Peyer's patch (tissue), 4 donors: ENCODE data around the gene MFSD1. TPM values are rescaled to one million over a fixed set of nuclear protein-coding genes. Genes with fewer than 3 reads are reported as not detected.

Experiments used
- DNase-seq, 3 donors: peaks; one replicate each; pipeline ENCODE4 v3.0.0-alpha.2; 2017 to 2019
- H3K27ac ChIP-seq, 4 donors: fragments of 200-600 bp; sonication (generic); one replicate each; pipeline ENCODE4 v1.5.1; 2016 to 2019
- H3K27me3 ChIP-seq, 2 donors: fragments of 200-600 bp; sonication (generic); one replicate each; pipeline ENCODE4 v1.5.1; 2019
- H3K36me3 ChIP-seq, 3 donors: fragments of 200-600 bp; sonication (generic); one replicate each; pipeline ENCODE4 v1.5.1; 2016 to 2019
- H3K4me1 ChIP-seq, 4 donors: fragments of 200-600 bp; sonication (generic); one replicate each; pipeline ENCODE4 v1.5.1; 2016 to 2019
- H3K4me3 ChIP-seq, 4 donors: fragments of 200-600 bp; sonication (generic); 1 replicate in 3 of 4; 2 replicates in 1 of 4; pipeline ENCODE4 v1.5.1; 2016 to 2019; ENCODE audit warnings: mild to moderate bottlenecking in 1 of 4
- H3K9me3 ChIP-seq, 4 donors: fragments of 200-600 bp; sonication (generic); one replicate each; pipeline ENCODE4 v1.5.1; 2016 to 2019; ENCODE audit warnings: mild to moderate bottlenecking in 1 of 4
- POLR2A ChIP-seq, 2 donors: fragments of 450-650 bp; IDR thresholded peaks; one replicate each; pipeline ENCODE4 v1.5.1; 2017; ENCODE audit warnings: antibody characterized with exemption in 2 of 2, mild to moderate bottlenecking in 2 of 2, moderate library complexity in 2 of 2
- total RNA-seq, 4 donors: library from RNA; depleted of rRNA; stranded (reverse); fragments of >200 nt; gene quantifications; one replicate each; pipeline ENCODE4 v1.1.0, GENCODE V29; 2016
- TF ChIP-seq, protein P1 (sequence below), 6 experiments: fragments of 450-650 bp in 4 of 6; fragments of 200-600 bp in 2 of 6; sonication (generic) in 1 of 6; IDR thresholded peaks; one replicate each; pipeline ENCODE4 v1.5.1; 2017 to 2019; ENCODE audit warnings: antibody characterized with exemption in 6 of 6, mild to moderate bottlenecking in 3 of 6, moderate library complexity in 1 of 6

The MFSD1 gene
- total RNA-seq, 4 donors from 2014 or later: 14.9 to 48.0 (median 42.6) TPM

DNA sequence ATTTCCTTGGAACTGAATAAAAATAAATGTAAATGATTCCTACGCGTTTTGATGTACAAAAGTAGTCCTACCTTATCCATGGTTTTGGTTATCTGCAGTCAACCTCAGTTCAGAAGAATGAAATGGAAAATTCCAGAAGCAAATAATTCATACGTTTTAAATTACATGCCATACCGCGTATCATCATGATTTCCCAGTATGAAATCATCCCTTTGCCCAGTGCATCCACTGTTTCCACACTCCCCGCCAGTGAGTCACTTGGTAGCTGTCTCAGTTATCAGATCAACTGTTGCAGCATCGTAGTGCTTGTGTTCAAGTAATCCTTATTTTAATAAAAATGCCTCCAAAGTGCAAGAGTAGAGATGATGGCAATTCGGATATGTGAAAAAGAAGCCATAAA lies 9.1 kb upstream of the MFSD1 start:
- TF ChIP-seq, protein P1, sequence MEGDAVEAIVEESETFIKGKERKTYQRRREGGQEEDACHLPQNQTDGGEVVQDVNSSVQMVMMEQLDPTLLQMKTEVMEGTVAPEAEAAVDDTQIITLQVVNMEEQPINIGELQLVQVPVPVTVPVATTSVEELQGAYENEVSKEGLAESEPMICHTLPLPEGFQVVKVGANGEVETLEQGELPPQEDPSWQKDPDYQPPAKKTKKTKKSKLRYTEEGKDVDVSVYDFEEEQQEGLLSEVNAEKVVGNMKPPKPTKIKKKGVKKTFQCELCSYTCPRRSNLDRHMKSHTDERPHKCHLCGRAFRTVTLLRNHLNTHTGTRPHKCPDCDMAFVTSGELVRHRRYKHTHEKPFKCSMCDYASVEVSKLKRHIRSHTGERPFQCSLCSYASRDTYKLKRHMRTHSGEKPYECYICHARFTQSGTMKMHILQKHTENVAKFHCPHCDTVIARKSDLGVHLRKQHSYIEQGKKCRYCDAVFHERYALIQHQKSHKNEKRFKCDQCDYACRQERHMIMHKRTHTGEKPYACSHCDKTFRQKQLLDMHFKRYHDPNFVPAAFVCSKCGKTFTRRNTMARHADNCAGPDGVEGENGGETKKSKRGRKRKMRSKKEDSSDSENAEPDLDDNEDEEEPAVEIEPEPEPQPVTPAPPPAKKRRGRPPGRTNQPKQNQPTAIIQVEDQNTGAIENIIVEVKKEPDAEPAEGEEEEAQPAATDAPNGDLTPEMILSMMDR (IDR thresholded peaks at IDR 0.05): no peak
- TF ChIP-seq POLR2A (IDR thresholded peaks at IDR 0.05): no peak
- H3K36me3 ChIP-seq: no peaks in the 10 kb centered on the region
- H3K4me3 ChIP-seq: no peak overlapping the region
- H3K9me3 ChIP-seq: no peaks in the 10 kb centered on the region
- DNase-seq: no peak
- no peaks in the 10 kb centered on the region for H3K27me3 ChIP-seq
- peaks cover 0 to 8% (median 0%) of the 10 kb centered on the region in 4 donors for H3K4me1 ChIP-seq
- no peak overlapping the region for H3K27ac ChIP-seq

GRCh38 chr3:158794206-158794605 lies 7.6 kb upstream of the MFSD1 start:
- Histone ChIP-seq H3K36me3 (no peaks in the 10 kb centered on the region), H3K4me1 (peaks cover 0 to 8% (median 0%) of the 10 kb centered on the region in 4 donors), H3K4me3 (no peak overlapping the region), H3K27ac (no peak overlapping the region), H3K9me3 (no peaks in the 10 kb centered on the region), H3K27me3 (no peaks in the 10 kb centered on the region)
- no peak for TF ChIP-seq POLR2A (IDR thresholded peaks at IDR 0.05)
- TF ChIP-seq, protein P1 (IDR thresholded peaks at IDR 0.05): no peak
- DNase-seq: no peak

GRCh38 chr3:158794936-158795518 lies 6.8 kb upstream of the MFSD1 start:
- Histone ChIP-seq H3K27ac (no peak overlapping the region), H3K4me1 (peaks cover 0 to 8% (median 0%) of the 10 kb centered on the region in 4 donors), H3K27me3 (no peaks in the 10 kb centered on the region), H3K9me3 (no peaks in the 10 kb centered on the region), H3K36me3 (no peaks in the 10 kb centered on the region), H3K4me3 (no peak overlapping the region)
- no peak for TF ChIP-seq POLR2A (IDR thresholded peaks at IDR 0.05)
- TF ChIP-seq, protein P1 (IDR thresholded peaks at IDR 0.05): peak in 5 of 6 experiments; percentile 23 to 61 (median 56)
- DNase-seq: no peak

DNA sequence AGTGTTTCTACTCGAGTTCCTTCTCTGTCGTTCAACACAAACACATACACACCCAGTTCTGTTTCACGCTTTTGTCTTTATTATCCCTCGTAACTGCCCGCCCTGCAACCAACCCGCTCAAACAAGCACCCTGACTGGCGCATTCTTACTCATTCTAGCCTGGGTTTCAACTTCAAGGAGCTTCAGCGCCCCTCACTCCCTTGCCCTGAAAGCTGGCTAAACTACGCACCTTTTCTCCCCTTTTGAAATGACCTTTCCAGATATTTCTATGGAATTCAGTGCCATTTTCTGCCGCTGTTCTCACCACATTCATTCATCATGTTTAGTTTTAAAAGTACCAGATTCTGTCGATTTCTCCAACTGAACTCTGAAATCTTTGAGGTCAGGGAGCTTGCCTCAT lies 653 bp upstream of the MFSD1 start:
- Histone ChIP-seq H3K27ac (peak overlapping the region; percentile 71 to 84 (median 81)), H3K4me1 (peaks cover 0 to 10% (median 0%) of the 10 kb centered on the region in 4 donors), H3K27me3 (no peaks in the 10 kb centered on the region), H3K9me3 (no peaks in the 10 kb centered on the region), H3K36me3 (no peaks in the 10 kb centered on the region), H3K4me3 (peak overlapping the region; percentile 76 to 87 (median 83))
- DNase-seq: peak in 1 of 3 donors; percentile 50
- TF ChIP-seq, protein P1 (IDR thresholded peaks at IDR 0.05): no peak
- TF ChIP-seq POLR2A (IDR thresholded peaks at IDR 0.05): no peak

GRCh38 chr3:158802409-158803268 lies 785 bp downstream of the MFSD1 start:
- DNase-seq: peak in 2 of 3 donors; percentile 49 to 58
- H3K9me3 ChIP-seq: no peaks in the 10 kb centered on the region
- peak overlapping the region; percentile 71 to 84 (median 81) for H3K27ac ChIP-seq
- peak overlapping the region; percentile 76 to 87 (median 83) for H3K4me3 ChIP-seq
- H3K4me1 ChIP-seq: peaks cover 0 to 10% (median 0%) of the 10 kb centered on the region in 4 donors
- H3K27me3 ChIP-seq: no peaks in the 10 kb centered on the region
- H3K36me3 ChIP-seq: peaks cover 0 to 2% (median 0%) of the 10 kb centered on the region in 3 donors
- no peak for TF ChIP-seq POLR2A (IDR thresholded peaks at IDR 0.05)
- TF ChIP-seq, protein P1 (IDR thresholded peaks at IDR 0.05): no peak
